MM.1S (cell line): ENCODE measurements around the gene CADM4.

Experiments
- DNase-seq: peaks from one replicate; pipeline ENCODE4 v3.0.0-alpha.2; 2015
- H2AFZ ChIP-seq: fragments of 300-600 bp; sonication (generic); 2 replicates; pipeline ENCODE4 v1.6.0; 2016; ENCODE audit warnings: antibody characterized with exemption, low read length
- H3F3A ChIP-seq: fragments of 300-600 bp; sonication (generic); 2 replicates; pipeline ENCODE4 v1.6.1; 2016; ENCODE audit warnings: mild to moderate bottlenecking, antibody characterized with exemption, low read length, moderate library complexity, mixed read lengths; ENCODE audit not compliant: insufficient read depth
- H3K27ac ChIP-seq: fragments of 300-600 bp; sonication (generic); 2 replicates; pipeline ENCODE4 v1.5.1; 2016; ENCODE audit warnings: mild to moderate bottlenecking, low read length
- H3K27me3 ChIP-seq: fragments of 300-600 bp; sonication (generic); replicated peaks from 2 replicates; pipeline ENCODE4 v1.6.0; 2016; ENCODE audit warnings: low read length; ENCODE audit not compliant: insufficient read depth
- H3K36me3 ChIP-seq: fragments of 300-600 bp; sonication (generic); replicated peaks from 2 replicates; pipeline ENCODE4 v1.6.1; 2016; ENCODE audit warnings: mild to moderate bottlenecking, low read length, mixed read lengths; ENCODE audit not compliant: insufficient read depth
- H3K4me1 ChIP-seq: fragments of 300-600 bp; sonication (generic); 2 replicates; pipeline ENCODE4 v1.6.1; 2016; ENCODE audit warnings: low read length, mixed read lengths
- H3K4me2 ChIP-seq: fragments of 300-600 bp; sonication (generic); 2 replicates; pipeline ENCODE4 v1.6.0; 2016; ENCODE audit warnings: low read depth, low read length
- H3K4me3 ChIP-seq: fragments of 300-600 bp; sonication (generic); 2 replicates; pipeline ENCODE4 v1.5.1; 2016; ENCODE audit warnings: low read length, mixed read lengths
- H3K79me2 ChIP-seq: fragments of 300-600 bp; sonication (generic); 2 replicates; pipeline ENCODE4 v1.6.1; 2016; ENCODE audit warnings: mixed run types, low read length, mixed read lengths
- H3K9ac ChIP-seq: fragments of 300-600 bp; sonication (generic); 2 replicates; pipeline ENCODE4 v1.6.1; 2016; ENCODE audit warnings: low read length, mixed read lengths
- H3K9me2 ChIP-seq: fragments of 300-600 bp; sonication (generic); replicated peaks from 2 replicates; pipeline ENCODE4 v1.6.1; 2016; ENCODE audit warnings: mild to moderate bottlenecking, low read length, mixed read lengths; ENCODE audit not compliant: insufficient read depth
- H3K9me3 ChIP-seq: fragments of 300-600 bp; sonication (generic); replicated peaks from 2 replicates; pipeline ENCODE4 v1.6.1; 2016; ENCODE audit warnings: mild to moderate bottlenecking, low read length, mixed read lengths; ENCODE audit not compliant: insufficient read depth
- H4K20me1 ChIP-seq: fragments of 300-600 bp; sonication (generic); 2 replicates; pipeline ENCODE4 v1.6.1; 2016; ENCODE audit warnings: mild to moderate bottlenecking, low read length, moderate library complexity, mixed read lengths; ENCODE audit not compliant: insufficient read depth
- EZH2 ChIP-seq: fragments of 300-600 bp; sonication (generic); optimal IDR thresholded peaks from 2 replicates; pipeline ENCODE3; 2017; ENCODE audit warnings: low read depth, mild to moderate bottlenecking, antibody characterized with exemption, low read length, mixed read lengths
- EZH2phosphoT487 ChIP-seq: fragments of 300-600 bp; sonication (generic); IDR thresholded peaks from 2 replicates; pipeline ENCODE4 v1.6.1; 2018; ENCODE audit warnings: antibody characterized with exemption, low read length
- TF ChIP-seq, protein P1 (sequence below): fragments of 300-600 bp; sonication (generic); IDR thresholded peaks from 2 replicates; pipeline ENCODE4 v1.5.1; 2016; ENCODE audit warnings: antibody characterized with exemption, low read length, mixed read lengths

The CADM4 gene

DNA sequence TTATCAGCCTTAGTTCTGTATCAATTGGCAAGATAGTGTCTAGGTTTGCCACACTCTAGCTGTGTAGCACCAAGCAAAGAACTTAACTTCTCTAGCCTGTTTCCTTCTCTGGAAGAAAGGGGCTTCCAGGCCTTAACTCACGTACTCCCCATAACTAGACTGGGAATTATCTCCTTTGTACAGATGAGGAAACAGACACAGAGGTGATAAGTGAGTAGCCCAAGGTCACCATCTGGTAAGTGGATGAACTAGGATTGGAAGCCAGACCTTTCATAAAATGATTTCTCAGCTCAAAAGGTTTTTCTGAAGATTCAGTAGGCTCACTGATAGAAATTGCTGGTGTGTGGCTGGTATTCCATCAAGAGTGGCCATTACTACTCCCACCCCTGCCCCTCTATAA, 23.3 kb downstream of the CADM4 start:
- Histone ChIP-seq H2AFZ (no peak overlapping the region), H3K4me1 (peaks cover 7% of the 10 kb centered on the region; the same call in 1 of the 2 replicates), H3K79me2 (peaks cover 49% of the 10 kb centered on the region), H4K20me1 (no peaks in the 10 kb centered on the region), H3K4me2 (no peak overlapping the region), H3K36me3 (no peaks in the 10 kb centered on the region), H3K27me3 (no peaks in the 10 kb centered on the region), H3K4me3 (no peak overlapping the region), H3K27ac (no peak overlapping the region), H3K9me3 (no peaks in the 10 kb centered on the region), H3K9me2 (no peaks in the 10 kb centered on the region), H3K9ac (no peak overlapping the region), H3F3A (peaks cover 21% of the 10 kb centered on the region; the same call in 1 of the 2 replicates)
- no peak for TF ChIP-seq EZH2phosphoT487
- TF ChIP-seq EZH2: no peak
- TF ChIP-seq, protein P1, sequence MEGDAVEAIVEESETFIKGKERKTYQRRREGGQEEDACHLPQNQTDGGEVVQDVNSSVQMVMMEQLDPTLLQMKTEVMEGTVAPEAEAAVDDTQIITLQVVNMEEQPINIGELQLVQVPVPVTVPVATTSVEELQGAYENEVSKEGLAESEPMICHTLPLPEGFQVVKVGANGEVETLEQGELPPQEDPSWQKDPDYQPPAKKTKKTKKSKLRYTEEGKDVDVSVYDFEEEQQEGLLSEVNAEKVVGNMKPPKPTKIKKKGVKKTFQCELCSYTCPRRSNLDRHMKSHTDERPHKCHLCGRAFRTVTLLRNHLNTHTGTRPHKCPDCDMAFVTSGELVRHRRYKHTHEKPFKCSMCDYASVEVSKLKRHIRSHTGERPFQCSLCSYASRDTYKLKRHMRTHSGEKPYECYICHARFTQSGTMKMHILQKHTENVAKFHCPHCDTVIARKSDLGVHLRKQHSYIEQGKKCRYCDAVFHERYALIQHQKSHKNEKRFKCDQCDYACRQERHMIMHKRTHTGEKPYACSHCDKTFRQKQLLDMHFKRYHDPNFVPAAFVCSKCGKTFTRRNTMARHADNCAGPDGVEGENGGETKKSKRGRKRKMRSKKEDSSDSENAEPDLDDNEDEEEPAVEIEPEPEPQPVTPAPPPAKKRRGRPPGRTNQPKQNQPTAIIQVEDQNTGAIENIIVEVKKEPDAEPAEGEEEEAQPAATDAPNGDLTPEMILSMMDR: no peak
- no peak for DNase-seq

DNA sequence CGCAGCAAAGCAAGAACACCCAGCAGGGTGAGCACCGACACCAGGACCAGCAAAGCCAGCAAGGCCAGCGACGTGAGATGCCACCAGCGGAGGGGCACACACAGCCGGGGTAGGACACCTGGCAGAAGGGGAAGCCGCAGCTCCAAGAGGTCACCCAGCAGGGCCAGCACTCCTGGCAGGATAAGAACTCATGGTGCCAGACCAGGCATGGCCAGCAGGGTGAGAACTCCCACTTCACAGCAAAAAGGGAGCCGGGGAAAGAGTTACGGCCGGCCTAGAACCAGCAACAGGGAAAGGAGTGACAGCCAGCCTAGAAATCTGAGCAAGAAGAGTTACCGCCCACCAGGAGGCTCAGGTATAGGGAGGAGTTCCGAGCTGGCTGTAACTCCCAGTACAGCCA, 27.3 kb downstream of the CADM4 start:
- Histone ChIP-seq H3K4me1 (no peaks in the 10 kb centered on the region), H3K27ac (no peak overlapping the region), H3K9ac (no peak overlapping the region), H3K4me3 (no peak overlapping the region), H3K9me3 (no peaks in the 10 kb centered on the region), H2AFZ (no peak overlapping the region), H3K4me2 (no peak overlapping the region), H3K79me2 (peaks cover 37% of the 10 kb centered on the region), H4K20me1 (no peaks in the 10 kb centered on the region), H3F3A (0 out of 2 replicates have a peak, but pooled peaks cover 5% of the 10 kb centered on the region), H3K27me3 (no peaks in the 10 kb centered on the region), H3K9me2 (no peaks in the 10 kb centered on the region), H3K36me3 (no peaks in the 10 kb centered on the region)
- no peak for DNase-seq
- TF ChIP-seq EZH2 (no peak), EZH2phosphoT487 (no peak)
- TF ChIP-seq, protein P1: no peak

DNA sequence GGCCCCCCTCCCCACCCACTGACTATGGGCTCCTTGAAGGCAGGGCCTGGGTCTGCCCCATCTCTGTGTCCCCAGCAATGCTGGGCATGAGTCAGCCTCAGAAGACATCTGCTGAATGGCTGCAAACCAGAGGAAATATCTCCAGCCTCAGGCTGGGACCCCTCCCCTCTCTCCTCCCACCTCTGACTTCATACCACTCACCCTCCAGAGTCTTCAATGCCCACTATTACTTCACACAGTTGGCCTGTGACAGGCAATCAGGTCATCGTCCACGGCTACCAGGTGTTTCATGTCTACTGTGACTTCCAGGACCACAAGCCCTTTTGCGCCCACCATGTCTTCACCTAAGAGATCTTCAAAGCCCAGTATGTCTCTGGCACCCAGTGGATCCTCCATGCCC, 27.9 kb downstream of the CADM4 start, which contains the start of gene SRRM5:
Gene SRRM5 (plus strand): TSS at position 301 of the 400 bp plus-strand sequence. CDS start 34 bp downstream, at position 335.
- H4K20me1 ChIP-seq: no peaks in the 10 kb centered on the region
- H3K79me2 ChIP-seq: peaks cover 32% of the 10 kb centered on the region
- no peak within 1 kb of the TSS for H3K4me3 ChIP-seq
- no peaks in the 10 kb centered on the region for H3K4me1 ChIP-seq
- H3K9me2 ChIP-seq: no peaks in the 10 kb centered on the region
- no peak for DNase-seq
- no peaks in the 10 kb centered on the region for H3K27me3 ChIP-seq
- H3K4me2 ChIP-seq: no peak within 1 kb of the TSS
- TF ChIP-seq EZH2phosphoT487 (no peak), EZH2 (no peak)
- TF ChIP-seq, protein P1: no peak
- no peak within 1 kb of the TSS for H2AFZ ChIP-seq
- no peak within 1 kb of the TSS for H3K9ac ChIP-seq
- H3K27ac ChIP-seq: no peak within 1 kb of the TSS
- no peaks in the 10 kb centered on the region for H3K9me3 ChIP-seq
- H3K36me3 ChIP-seq: no peaks in the 10 kb centered on the region
- H3F3A ChIP-seq: 0 out of 2 replicates have a peak, but pooled peaks cover 5% of the 10 kb centered on the region
